H1 (cell line): ENCODE measurements around the gene LRPPRC. TPM values are rescaled to one million over a fixed set of nuclear protein-coding genes. Genes with fewer than 3 reads are reported as not detected.

Source experiments
- CTCF ChIA-PET: fragments of 300-600 bp; sonication (Branson Sonifier 250); formaldehyde crosslinking; loops from one replicate; lab custom pipeline; 2021; ENCODE audit not compliant: partially characterized antibody; lab: Charles Lee
- POLR2A ChIA-PET: fragments of 300-600 bp; sonication (Branson Sonifier 250); formaldehyde crosslinking; loops from one replicate; lab custom pipeline; 2021; ENCODE audit warnings: inconsistent platforms; ENCODE audit not compliant: partially characterized antibody; lab: Charles Lee
- DNase-seq, 2 experiments: peaks; one replicate each; pipeline versions ENCODE4 v3.0.0 to v3.0.0-alpha.2; 2010 to 2022; ENCODE audit warnings: low spot score in 2 of 2, low read depth in 1 of 2, mixed read lengths in 1 of 2
- FAIRE-seq: peaks from 2 replicates; lab custom pipeline; 2011; peaks lifted over from hg19 to GRCh38; lab: Jason Lieb, UNC
- H2AFZ ChIP-seq: 2 replicates; pipeline ENCODE4 v1.8.1; 2012; ENCODE audit warnings: low read length, inconsistent platforms
- H2AK5ac ChIP-seq: 2 replicates; pipeline ENCODE4 v1.6.1; 2013; ENCODE audit warnings: low read depth, low read length
- H2BK120ac ChIP-seq: replicated peaks from 2 replicates; pipeline ENCODE3; 2013; ENCODE audit warnings: low read depth, low read length, inconsistent platforms
- H2BK12ac ChIP-seq: 2 replicates; pipeline ENCODE4 v1.6.1; 2013; ENCODE audit warnings: low read depth, low read length
- H2BK15ac ChIP-seq: 2 replicates; pipeline ENCODE4 v1.6.1; 2013; ENCODE audit warnings: low read length
- H2BK20ac ChIP-seq: 2 replicates; pipeline ENCODE4 v1.6.1; 2013; ENCODE audit warnings: low read length
- H2BK5ac ChIP-seq: 2 replicates; pipeline ENCODE4 v1.6.1; 2013; ENCODE audit warnings: low read depth, low read length
- H3K14ac ChIP-seq: 2 replicates; pipeline ENCODE4 v1.6.1; 2013; ENCODE audit warnings: inconsistent platforms; ENCODE audit not compliant: insufficient read length
- H3K18ac ChIP-seq: 2 replicates; pipeline ENCODE4 v1.6.1; 2013; ENCODE audit warnings: low read length; ENCODE audit errors: extremely low read depth
- H3K23ac ChIP-seq: 2 replicates; pipeline ENCODE4 v1.6.1; 2013; ENCODE audit warnings: inconsistent platforms; ENCODE audit not compliant: insufficient read length
- H3K23me2 ChIP-seq: 2 replicates; pipeline ENCODE4 v1.6.1; 2013; ENCODE audit warnings: low read depth, low read length
- H3K27ac ChIP-seq: 2 replicates; pipeline ENCODE4 v1.6.1; 2011; ENCODE audit warnings: low read depth, low read length, inconsistent platforms
- H3K27me3 ChIP-seq, 4 experiments: replicated peaks in 1 of 4; 1 replicate in 1 of 4; 2 replicates in 3 of 4; pipeline versions ENCODE4 v1.6.1 to v1.8.1; 2011 to 2013; ENCODE audit warnings: low read length in 3 of 4, mild to moderate bottlenecking in 3 of 4, inconsistent platforms in 2 of 4, mixed read lengths in 2 of 4, moderate library complexity in 1 of 4; ENCODE audit not compliant: control insufficient read depth in 3 of 4, insufficient read depth in 3 of 4; ENCODE audit errors: extremely low read depth in 1 of 4
- H3K36me3 ChIP-seq, 4 experiments: 2 replicates each; pipeline versions ENCODE4 v1.6.1 to v1.8.1; 2011 to 2013; ENCODE audit warnings: mild to moderate bottlenecking in 4 of 4, low read length in 3 of 4, moderate library complexity in 2 of 4, control low read depth in 1 of 4, inconsistent platforms in 1 of 4; ENCODE audit not compliant: insufficient read depth in 4 of 4, control insufficient read depth in 2 of 4
- H3K4ac ChIP-seq: replicated peaks from 2 replicates; pipeline ENCODE3; 2013; ENCODE audit warnings: low read length, low read depth, mixed read lengths, inconsistent platforms; ENCODE audit not compliant: insufficient read length
- H3K4me1 ChIP-seq, 4 experiments: replicated peaks in 1 of 4; 1 replicate in 1 of 4; 2 replicates in 3 of 4; pipeline versions ENCODE4 v1.6.1 to v1.8.1; 2011 to 2013; ENCODE audit warnings: low read length in 3 of 4, inconsistent platforms in 2 of 4, mixed read lengths in 1 of 4; ENCODE audit not compliant: insufficient read depth in 4 of 4, control insufficient read depth in 3 of 4
- H3K4me2 ChIP-seq, 2 experiments: 2 replicates each; pipeline versions ENCODE4 v1.6.1 to v1.8.1; 2011 to 2013; ENCODE audit warnings: low read depth in 2 of 2, low read length in 2 of 2, control low read depth in 1 of 2, inconsistent platforms in 1 of 2, mild to moderate bottlenecking in 1 of 2; ENCODE audit not compliant: insufficient read depth in 1 of 2
- H3K4me3 ChIP-seq, 4 experiments: fragments of 200-600, 300-600 bp in 1 of 4; sonication (generic), shearing (Covaris generic), sonication (Bioruptor Twin) in 1 of 4; 2 replicates each; pipeline versions ENCODE4 v1.5.1 to v1.8.1; 2011 to 2016; ENCODE audit warnings: low read length in 4 of 4, low read depth in 3 of 4, control low read depth in 2 of 4, inconsistent platforms in 2 of 4, mild to moderate bottlenecking in 2 of 4, mixed read lengths in 1 of 4, moderate library complexity in 1 of 4; ENCODE audit not compliant: insufficient read depth in 2 of 4; ENCODE audit errors: extremely low read depth in 1 of 4
- H3K56ac ChIP-seq: replicated peaks from 2 replicates; pipeline ENCODE3; 2013; ENCODE audit warnings: low read depth, mild to moderate bottlenecking, mixed read lengths, low read length, inconsistent platforms; ENCODE audit not compliant: insufficient read length
- H3K79me1 ChIP-seq: 2 replicates; pipeline ENCODE4 v1.6.1; 2013; ENCODE audit warnings: low read depth, low read length, control low read depth
- H3K79me2 ChIP-seq, 2 experiments: 2 replicates each; pipeline versions ENCODE4 v1.6.1 to v1.8.1; 2012 to 2013; ENCODE audit warnings: low read length in 2 of 2, mild to moderate bottlenecking in 2 of 2, inconsistent platforms in 1 of 2; ENCODE audit not compliant: insufficient read depth in 2 of 2, control insufficient read depth in 1 of 2
- H3K9ac ChIP-seq, 4 experiments: replicated peaks in 1 of 4; 1 replicate in 1 of 4; 2 replicates in 3 of 4; pipeline versions ENCODE4 v1.6.1 to v1.8.1; 2011 to 2013; ENCODE audit warnings: low read depth in 3 of 4, low read length in 3 of 4, control low read depth in 2 of 4, mild to moderate bottlenecking in 2 of 4, moderate library complexity in 2 of 4, inconsistent platforms in 1 of 4; ENCODE audit errors: extremely low read depth in 1 of 4
- H3K9me3 ChIP-seq, 2 experiments: 2 replicates each; pipeline versions ENCODE4 v1.6.1 to v1.8.1; 2012 to 2013; ENCODE audit warnings: mild to moderate bottlenecking in 2 of 2, moderate library complexity in 2 of 2, control low read depth in 1 of 2, inconsistent platforms in 1 of 2, low read depth in 1 of 2, low read length in 1 of 2, mixed read lengths in 1 of 2; ENCODE audit not compliant: insufficient read depth in 2 of 2
- H4K20me1 ChIP-seq, 2 experiments: replicated peaks in 1 of 2; 2 replicates each; pipeline versions ENCODE3 to v1.8.1; 2011 to 2013; ENCODE audit warnings: inconsistent platforms in 2 of 2, low read length in 2 of 2, mild to moderate bottlenecking in 1 of 2; ENCODE audit not compliant: insufficient read depth in 2 of 2, control insufficient read depth in 1 of 2
- H4K5ac ChIP-seq: 2 replicates; pipeline ENCODE4 v1.6.1; 2013; ENCODE audit warnings: low read length, low read depth, mixed read lengths, inconsistent platforms; ENCODE audit not compliant: insufficient read length
- H4K8ac ChIP-seq: 2 replicates; pipeline ENCODE4 v1.8.0; 2013; ENCODE audit warnings: mild to moderate bottlenecking, moderate library complexity, low read length, inconsistent platforms; ENCODE audit not compliant: insufficient read depth; ENCODE audit errors: extremely low read depth
- H4K91ac ChIP-seq: replicated peaks from 2 replicates; pipeline ENCODE3; 2013; ENCODE audit warnings: low read length, mixed read lengths, inconsistent platforms; ENCODE audit not compliant: insufficient read length
- CEBPB ChIP-seq: IDR thresholded peaks from 2 replicates; pipeline ENCODE4 v1.6.1; 2012; ENCODE audit warnings: low read depth, low read length
- MAFK ChIP-seq: IDR thresholded peaks from 2 replicates; pipeline ENCODE4 v1.6.1; 2012; ENCODE audit warnings: low read depth, mild to moderate bottlenecking, improper control_type of control experiment, low read length
- POLR2AphosphoS5 ChIP-seq: IDR thresholded peaks from 2 replicates; pipeline ENCODE4 v1.6.1; 2011; ENCODE audit warnings: low read depth, low read length
- WGBS, 2 experiments: shearing (Covaris generic) in 1 of 2; methylation state at CpG; one replicate each; pipeline versions ENCODE4 v1.1.6 to v1.1.7; 2013 to 2015; ENCODE audit warnings: low lambda C conversion rate in 2 of 2, mixed read lengths in 2 of 2, inconsistent platforms in 1 of 2, low coverage in 1 of 2, missing lambda C conversion rate in 1 of 2; ENCODE audit not compliant: insufficient replicate concordance in 2 of 2, insufficient coverage in 1 of 2, insufficient read length in 1 of 2; ENCODE audit errors: extremely low coverage in 1 of 2, missing lambda C conversion rate in 1 of 2; 5-methylcytosine and 5-hydroxymethylcytosine counted together
- polyA plus RNA-seq, 7 experiments: library from polyadenylated mRNA; depleted of rRNA in 3 of 7; stranded (reverse) in 5 of 7; unstranded in 2 of 7; fragments of >200 nt in 5 of 7; fragments of 200-250 nt in 2 of 7; gene quantifications; 1 replicate in 5 of 7; 2 replicates in 1 of 7; 4 replicates in 1 of 7; pipeline versions ENCODE4 v1.2.1 to v1.2.3, GENCODE V29; 2011 to 2013; ENCODE audit warnings: missing spikeins in 2 of 7, mixed read lengths in 2 of 7
- total RNA-seq: library from RNA; stranded (reverse); fragmentation: NEBNext Ultra II Directional; extraction: Animal tissue kit (Norgen Biotek cat#: 25700); gene quantifications from 2 replicates; pipeline ENCODE4 v1.2.1, GENCODE V29; 2021

Gene LRPPRC
- total and polyA plus RNA-seq, 2 of the 8 experiments (the other 6 are each of a cell fraction or from before 2014, with no cell fraction given), result 43.4 to 167 TPM

GRCh38 chr2:43898838-43899346, 96.9 kb downstream of the LRPPRC start:
- Histone ChIP-seq H3K4me3 (no peak overlapping the region), H4K5ac (no peak overlapping the region), H3K9me3 (no peaks in the 10 kb centered on the region), H3K23ac (no peak overlapping the region), H3K27me3 (no peaks in the 10 kb centered on the region), H3K36me3 (peaks cover 11 to 79% (median 43%) of the 10 kb centered on the region in 4 experiments), H3K9ac (no peak overlapping the region), H3K18ac (no peak overlapping the region), H3K79me2 (no peaks in the 10 kb centered on the region), H4K91ac (no peak overlapping the region), H3K27ac (no peak overlapping the region), H4K8ac (no peak overlapping the region), H3K4ac (no peak overlapping the region), H2BK15ac (no peak overlapping the region), H3K4me1 (no peaks in the 10 kb centered on the region), H2BK120ac (no peak overlapping the region), H3K79me1 (no peaks in the 10 kb centered on the region; the same call in 1 of the 2 replicates), H2AK5ac (no peak overlapping the region), H4K20me1 (peaks cover 0 to 5% of the 10 kb centered on the region in 2 experiments), H2AFZ (no peak overlapping the region), H2BK12ac (no peak overlapping the region), H3K14ac (no peak overlapping the region), H3K4me2 (no peak overlapping the region), H3K23me2 (no peaks in the 10 kb centered on the region), H3K56ac (no peak overlapping the region), H2BK20ac (no peak overlapping the region), H2BK5ac (no peak overlapping the region)
- ChIA-PET CTCF (interaction anchor here (0.9 to 1.1 kb wide), 2 partner anchors 21 to 77 kb away, joined by 3 read pairs; no protein-coding TSS in a partner anchor), POLR2A (no interaction called here)
- FAIRE-seq, result no peak
- no peak for DNase-seq
- TF ChIP-seq CEBPB (no peak), MAFK (no peak), POLR2AphosphoS5 (no peak)
- WGBS, 2 experiments, result 95% methylated on average over 11 of the region's 11 CpGs; no CpG with 5 or more reads in 1 of the 2 experiments
